LNCaP clone FGC (cell line): ENCODE results near the gene GPR65.
A peak's percentile ranks its signal among the peaks of the same experiment; 100 is the strongest.
"Not testable (repeated sequence)": the region's sequence is repeated elsewhere in the genome, so short reads cannot be mapped to it uniquely, and the experiment has no call there.

ENCODE experiments used
- DNase-seq: peaks from one replicate; pipeline ENCODE4 v3.0.0-alpha.2; 2011; ENCODE audit warnings: low read depth
- H3K4me3 ChIP-seq: 2 replicates; pipeline ENCODE4 v1.5.1; 2011; ENCODE audit warnings: mild to moderate bottlenecking, low read depth, low read length, control low read depth
- CTCF ChIP-seq: IDR thresholded peaks from 2 replicates; pipeline ENCODE4 v1.5.1; 2012; ENCODE audit warnings: mild to moderate bottlenecking; ENCODE audit not compliant: control insufficient read depth, insufficient read depth; ENCODE audit errors: extremely low read depth

The GPR65 gene

GRCh38 chr14:88009486-88009885 lies 4.6 kb downstream of the GPR65 start:
- DNase-seq, result no peak
- TF ChIP-seq CTCF, result no peak
- no peak overlapping the region for H3K4me3 ChIP-seq

- DNase-seq, result no peak
- no peak overlapping the region for H3K4me3 ChIP-seq
- no peak for TF ChIP-seq CTCF
Measured at GRCh38 chr14:88010331-88010730, 5.4 kb downstream of the GPR65 start.

- DNase-seq, result no peak
- TF ChIP-seq CTCF, result no peak
- no peak overlapping the region for H3K4me3 ChIP-seq
Measured at GRCh38 chr14:88012495-88012894, 7.6 kb downstream of the GPR65 start.

- TF ChIP-seq CTCF, result peak; percentile 97
- H3K4me3 ChIP-seq, result no peak overlapping the region
- DNase-seq, result peak; percentile 32
Measured at GRCh38 chr14:88013750-88014349, 8.9 kb downstream of the GPR65 start.

- no peak for TF ChIP-seq CTCF
- H3K4me3 ChIP-seq, result no peak overlapping the region
- no peak for DNase-seq
Measured at GRCh38 chr14:88016768-88017167, 11.8 kb downstream of the GPR65 start.

GRCh38 chr14:88017535-88017934 lies 12.6 kb downstream of the GPR65 start:
- H3K4me3 ChIP-seq, result no peak overlapping the region
- DNase-seq, result no peak
- TF ChIP-seq CTCF, result no peak

GRCh38 chr14:88023658-88024187 lies 18.8 kb downstream of the GPR65 start:
- no peak overlapping the region for H3K4me3 ChIP-seq
- no peak for TF ChIP-seq CTCF
- DNase-seq, result no peak

GRCh38 chr14:88024252-88025086 lies 19.5 kb downstream of the GPR65 start:
- H3K4me3 ChIP-seq, result not testable (repeated sequence)
- peak; percentile 39 for DNase-seq
